GM18505 (cell line): ENCODE data around the gene LRRFIP1.
"Not testable (repeated sequence)": the region's sequence is repeated elsewhere in the genome, so short reads cannot be mapped to it uniquely, and the experiment has no call there.

Source experiments
- ATAC-seq: cut with Tn5 transposase; IDR thresholded peaks from one replicate; pipeline ENCODE4 v1.9.1; 2021; ENCODE audit not compliant: unreplicated experiment
- POLR2A ChIP-seq: IDR thresholded peaks from 4 replicates; pipeline ENCODE4 v1.6.1; 2011; ENCODE audit warnings: borderline replicate concordance; ENCODE audit not compliant: insufficient read depth, insufficient read length; ENCODE audit errors: extremely low read depth

Gene LRRFIP1

GRCh38 chr2:237757616-237758015 lies 130.2 kb downstream of the LRRFIP1 start:
- TF ChIP-seq POLR2A = no peak
- no peak for ATAC-seq

- TF ChIP-seq POLR2A = no peak
- no peak for ATAC-seq
Observed at GRCh38 chr2:237758185-237758584, 130.8 kb downstream of the LRRFIP1 start.

- TF ChIP-seq POLR2A = no peak
- no peak for ATAC-seq
Observed at GRCh38 chr2:237759176-237759575, 131.8 kb downstream of the LRRFIP1 start.

GRCh38 chr2:237760506-237761502 lies 133.4 kb downstream of the LRRFIP1 start:
- no peak for ATAC-seq

GRCh38 chr2:237762291-237763182 lies 135.2 kb downstream of the LRRFIP1 start:
- not testable (repeated sequence) for ATAC-seq

More at GRCh38 chr2:237760506-237761502, 133.4 kb downstream of the LRRFIP1 start:
- TF ChIP-seq POLR2A = no peak

- no peak for ATAC-seq
- no peak for TF ChIP-seq POLR2A
Observed at GRCh38 chr2:237763812-237764211, 136.4 kb downstream of the LRRFIP1 start.

- not testable (repeated sequence) for ATAC-seq
Observed at GRCh38 chr2:237765122-237765521, 137.7 kb downstream of the LRRFIP1 start.

- ATAC-seq = no peak
Observed at GRCh38 chr2:237765875-237766274, 138.5 kb downstream of the LRRFIP1 start.

GRCh38 chr2:237766340-237766739 lies 139.0 kb downstream of the LRRFIP1 start:
- no peak for ATAC-seq
- no peak for TF ChIP-seq POLR2A

More at GRCh38 chr2:237765875-237766274, 138.5 kb downstream of the LRRFIP1 start:
- no peak for TF ChIP-seq POLR2A

- ATAC-seq = no peak
- TF ChIP-seq POLR2A = no peak
Observed at GRCh38 chr2:237772513-237772912, 145.1 kb downstream of the LRRFIP1 start.

GRCh38 chr2:237773826-237774225 lies 146.4 kb downstream of the LRRFIP1 start:
- no peak for TF ChIP-seq POLR2A
- ATAC-seq = no peak

GRCh38 chr2:237774811-237775553 lies 147.6 kb downstream of the LRRFIP1 start:
- no peak for TF ChIP-seq POLR2A
- no peak for ATAC-seq

GRCh38 chr2:237779521-237779920 lies 152.1 kb downstream of the LRRFIP1 start:
- no peak for TF ChIP-seq POLR2A
- ATAC-seq = no peak
